Spleen (tissue), 11 donors: ENCODE measurements around the gene TUSC1. TPM values are rescaled to one million over a fixed set of nuclear protein-coding genes. Genes with fewer than 3 reads are reported as not detected.

ENCODE experiments used
- DNase-seq: peaks from one replicate; pipeline ENCODE4 v3.0.0-alpha.2; 2020
- H3K27ac ChIP-seq, 8 donors: fragments of 200-600 bp; sonication (generic) in 7 of 8; 1 replicate in 4 of 8; 2 replicates in 4 of 8; pipeline versions ENCODE4 v1.5.0 to v1.8.0; 2016 to 2021; ENCODE audit warnings: inconsistent platforms in 4 of 8, mild to moderate bottlenecking in 4 of 8, moderate library complexity in 1 of 8
- H3K27me3 ChIP-seq, 7 donors: fragments of 200-600 bp; sonication (generic) in 6 of 7; replicated peaks in 1 of 7; 1 replicate in 4 of 7; 2 replicates in 3 of 7; pipeline versions ENCODE4 v1.5.0 to v1.8.0; 2016 to 2021; ENCODE audit warnings: inconsistent platforms in 3 of 7, mild to moderate bottlenecking in 1 of 7
- H3K36me3 ChIP-seq, 6 donors: fragments of 200-600 bp; sonication (generic) in 5 of 6; 1 replicate in 4 of 6; 2 replicates in 2 of 6; pipeline versions ENCODE4 v1.5.0 to v1.8.0; 2016 to 2021; ENCODE audit warnings: inconsistent platforms in 2 of 6
- H3K4me1 ChIP-seq, 6 donors: fragments of 200-600 bp; sonication (generic) in 5 of 6; 1 replicate in 3 of 6; 2 replicates in 3 of 6; pipeline versions ENCODE4 v1.5.0 to v1.8.0; 2016 to 2021; ENCODE audit warnings: inconsistent platforms in 3 of 6
- H3K4me3 ChIP-seq, 8 donors: fragments of 200-600 bp; sonication (generic) in 7 of 8; 1 replicate in 4 of 8; 2 replicates in 4 of 8; pipeline versions ENCODE4 v1.5.0 to v1.8.0; 2016 to 2021; ENCODE audit warnings: inconsistent platforms in 4 of 8, mild to moderate bottlenecking in 4 of 8, moderate library complexity in 2 of 8
- H3K9me3 ChIP-seq, 8 donors: fragments of 200-600 bp; sonication (generic) in 7 of 8; 1 replicate in 4 of 8; 2 replicates in 4 of 8; pipeline versions ENCODE4 v1.5.0 to v1.8.0; 2016 to 2021; ENCODE audit warnings: inconsistent platforms in 4 of 8
- CTCF ChIP-seq, 11 experiments: fragments of 200-600 bp in 7 of 11; fragments of 450-650 bp in 4 of 11; sonication (generic) in 4 of 11; IDR thresholded peaks in 8 of 11; conservative IDR thresholded peaks in 3 of 11; 1 replicate in 7 of 11; 2 replicates in 4 of 11; pipeline versions ENCODE4 v1.4.0 to v1.8.0; 2016 to 2021; ENCODE audit warnings: antibody characterized with exemption in 11 of 11, inconsistent platforms in 4 of 11, mild to moderate bottlenecking in 1 of 11
- POLR2A ChIP-seq, 3 donors: fragments of 450-650 bp; IDR thresholded peaks; one replicate each; pipeline ENCODE4 v1.5.1; 2017; ENCODE audit warnings: antibody characterized with exemption in 3 of 3, mild to moderate bottlenecking in 1 of 3
- POLR2AphosphoS5 ChIP-seq, 3 donors: sonication (generic); formaldehyde crosslinking; IDR thresholded peaks; one replicate each; pipeline ENCODE4 v1.5.1; 2017; ENCODE audit warnings: antibody characterized with exemption in 3 of 3
- WGBS, 5 donors: extraction: QIAGEN DNeasy Blood & Tissue Kit in 3 of 5; methylation state at CpG; one replicate each; pipeline versions ENCODE4 v1.1.5 to v1.1.7; 2013 to 2018; 5-methylcytosine and 5-hydroxymethylcytosine counted together
- intact Hi-C: fragments of 100-400 bp; cut with DNase I; formaldehyde crosslinking; loops from one replicate; pipeline ENCODE4 v1.15.0; 2023; ENCODE audit warnings: low total_unique reads
- polyA plus RNA-seq, 3 donors: library from polyadenylated mRNA; stranded (reverse); fragments of 200-250 nt; gene quantifications; one replicate each; pipeline ENCODE4 v1.2.1, GENCODE V29; 2013
- total RNA-seq, 7 donors: library from RNA; depleted of rRNA in 3 of 7; stranded (reverse); fragments of >200 nt in 3 of 7; fragmentation: NEBNext Ultra II Directional in 4 of 7; extraction: Animal tissue kit (Norgen Biotek cat#: 25700) in 4 of 7; gene quantifications; one replicate each; pipeline versions ENCODE4 v1.1.0 to v1.2.1, GENCODE V29; 2016 to 2021
- donor health status: healthy with polysubstance abuse.
- donor health status: DM: no; HTN: no; CAD: no; lungs with moderate emphysema.
- donor health status: DM: no; HTN: no; CAD: no.
- donor health status: Bipolar disorder and iron deficiency.
- donor health status: healthy.
- donor health status: DM: no; HTN: no; CAD: no.
- donor health status: DM: yes; HTN: yes; CAD: no.

TUSC1 gene
- total and polyA plus RNA-seq, 10 donors, result 4.3 to 15.7 (median 9.1) TPM

- TF ChIP-seq CTCF (IDR thresholded peaks at IDR 0.05 in 8 of 11, conservative IDR thresholded peaks at IDR 0.05 in 3 of 11) (no peak), POLR2AphosphoS5 (IDR thresholded peaks at IDR 0.05) (no peak), POLR2A (IDR thresholded peaks at IDR 0.05) (no peak)
- intact Hi-C loops, result no loop called here
- H3K4me3 ChIP-seq, result no peak overlapping the region
- H3K27me3 ChIP-seq, result no peaks in the 10 kb centered on the region
- 66 to 89% (median 72%) methylated on average over 3 of the region's 3 CpGs for WGBS, 5 donors
- H3K9me3 ChIP-seq, result no peaks in the 10 kb centered on the region
- H3K27ac ChIP-seq, result no peak overlapping the region
- no peak for DNase-seq
- H3K36me3 ChIP-seq, result no peaks in the 10 kb centered on the region
- no peaks in the 10 kb centered on the region for H3K4me1 ChIP-seq
Observed at GRCh38 chr9:25629231-25629630, 49.0 kb downstream of the TUSC1 start.
